Natural killer cell (primary cell): ENCODE data around the gene TMEM115. TPM values are rescaled to one million over a fixed set of nuclear protein-coding genes. Genes with fewer than 3 reads are reported as not detected.
A peak's percentile ranks its signal among the peaks of the same experiment; 100 is the strongest.

Experiments used
- ATAC-seq, 3 donors: fragments of 150-1000 bp in 2 of 3; fragments of 200-7000 bp in 1 of 3; cut with Tn5 transposase; 1 replicate in 1 of 3; 2 replicates in 2 of 3; pipeline ENCODE4 v1.10.0; 2021; ENCODE audit warnings: mild to moderate bottlenecking in 2 of 3, moderate library complexity in 2 of 3
- DNase-seq, 2 donors: peaks; one replicate each; pipeline versions ENCODE4 v3.0.0 to v3.0.0-alpha.2; 2013 to 2021; ENCODE audit warnings: mixed read lengths in 1 of 2
- H3K27ac ChIP-seq: one replicate; pipeline ENCODE4 v1.5.1; 2013; ENCODE audit warnings: mild to moderate bottlenecking, low read length
- H3K27me3 ChIP-seq: one replicate; pipeline ENCODE4 v1.6.1; 2013; ENCODE audit warnings: low read length; ENCODE audit not compliant: control insufficient read depth, insufficient read depth
- H3K36me3 ChIP-seq: one replicate; pipeline ENCODE4 v1.6.1; 2013; ENCODE audit warnings: low read length; ENCODE audit not compliant: control insufficient read depth, insufficient read depth
- H3K4me1 ChIP-seq: one replicate; pipeline ENCODE4 v1.6.1; 2013; ENCODE audit warnings: low read length; ENCODE audit not compliant: control insufficient read depth, insufficient read depth
- H3K4me3 ChIP-seq: one replicate; pipeline ENCODE4 v1.5.1; 2013; ENCODE audit warnings: low read length
- H3K9me3 ChIP-seq: one replicate; pipeline ENCODE4 v1.6.1; 2013; ENCODE audit warnings: low read length; ENCODE audit not compliant: control insufficient read depth, insufficient read depth
- H3K27ac Mint-ChIP-seq, 2 donors: one replicate each; pipeline ENCODE4 v1.8.0; 2022; ENCODE audit warnings: mild to moderate bottlenecking in 2 of 2, mixed read lengths in 2 of 2, moderate library complexity in 1 of 2
- H3K27me3 Mint-ChIP-seq, 2 donors: one replicate each; pipeline ENCODE4 v1.8.0; 2022; ENCODE audit warnings: low read depth in 2 of 2, mixed read lengths in 2 of 2
- H3K36me3 Mint-ChIP-seq: one replicate; pipeline ENCODE4 v1.8.0; 2022; ENCODE audit warnings: mixed read lengths
- H3K4me1 Mint-ChIP-seq, 2 donors: one replicate each; pipeline ENCODE4 v1.8.0; 2022; ENCODE audit warnings: mixed read lengths in 2 of 2
- H3K4me3 Mint-ChIP-seq: one replicate; pipeline ENCODE4 v1.8.0; 2022; ENCODE audit warnings: mild to moderate bottlenecking, moderate library complexity, mixed read lengths
- H3K9me3 Mint-ChIP-seq, 2 donors: one replicate each; pipeline ENCODE4 v1.8.0; 2022; ENCODE audit warnings: mixed read lengths in 2 of 2
- CTCF ChIP-seq: fragments of 200-600 bp; IDR thresholded peaks from one replicate; pipeline ENCODE4 v1.8.0; 2022; ENCODE audit warnings: antibody characterized with exemption
- WGBS: methylation state at CpG from one replicate; pipeline ENCODE4 v1.1.7; 2013; ENCODE audit warnings: missing lambda C conversion rate; ENCODE audit not compliant: insufficient coverage; 5-methylcytosine and 5-hydroxymethylcytosine counted together
- intact Hi-C: fragments of 100-400 bp; cut with micrococcal nuclease; formaldehyde crosslinking; loops from one replicate; pipeline ENCODE4 v1.14.2; 2022
- total RNA-seq, 4 donors: library from RNA; stranded (reverse); fragments of 120-200 nt in 1 of 4; gene quantifications; one replicate each; pipeline versions ENCODE4 v1.2.3 to v1.2.4, GENCODE V29; 2013 to 2022

The TMEM115 gene
- total RNA-seq, 3 donors from 2014 or later (not counting 1 experiment from before 2014, with no cell fraction given) = 15.3 to 24.3 (median 22.7) TPM

GRCh38 chr3:50318615-50319014 lies 40.7 kb downstream of the TMEM115 start:
- intact Hi-C loops = no loop called here
- H3K27me3 Mint-ChIP-seq = no peaks in the 10 kb centered on the region
- 59% methylated on average over 10 of the region's 10 CpGs for WGBS
- DNase-seq (no peak), ATAC-seq (no peak)
- Histone ChIP-seq H3K9me3 (no peaks in the 10 kb centered on the region), H3K4me3 (no peak overlapping the region), H3K36me3 (no peaks in the 10 kb centered on the region), H3K27ac (peak overlapping the region; percentile 14), H3K27me3 (no peaks in the 10 kb centered on the region), H3K4me1 (peaks cover 67% of the 10 kb centered on the region)
- H3K27ac Mint-ChIP-seq = peak overlapping the region; percentile 38 to 76
- TF ChIP-seq CTCF = no peak
- no peaks in the 10 kb centered on the region for H3K36me3 Mint-ChIP-seq
- peaks cover 22 to 34% of the 10 kb centered on the region in 2 donors for H3K4me1 Mint-ChIP-seq
- peak overlapping the region; percentile 72 for H3K4me3 Mint-ChIP-seq
- no peaks in the 10 kb centered on the region for H3K9me3 Mint-ChIP-seq

DNA sequence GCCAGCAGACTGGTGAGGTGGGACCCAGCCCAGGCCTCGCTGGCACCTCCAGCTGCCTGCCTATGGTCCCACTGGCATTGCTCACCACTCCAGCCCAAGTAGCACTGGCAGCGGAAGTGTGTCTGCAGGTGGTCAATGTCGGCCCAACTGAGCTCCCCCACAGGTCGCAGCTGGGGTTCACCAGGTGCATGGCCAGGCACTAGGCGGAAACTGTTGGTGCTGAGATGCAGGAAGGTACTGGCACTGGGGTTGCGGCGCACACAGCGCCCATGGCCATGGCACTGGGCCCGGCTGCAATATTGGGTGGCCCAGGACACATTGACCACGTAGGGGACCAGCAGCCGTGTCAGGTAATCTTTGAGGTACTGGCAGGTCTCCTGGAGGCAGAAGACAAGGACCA lies 41.2 kb downstream of the TMEM115 start:
- H3K4me1 Mint-ChIP-seq = peaks cover 22 to 32% of the 10 kb centered on the region in 2 donors
- Histone ChIP-seq H3K4me3 (no peak overlapping the region), H3K4me1 (peaks cover 67% of the 10 kb centered on the region), H3K36me3 (no peaks in the 10 kb centered on the region), H3K27ac (no peak overlapping the region), H3K9me3 (no peaks in the 10 kb centered on the region), H3K27me3 (no peaks in the 10 kb centered on the region)
- peak overlapping the region; percentile 38 to 76 for H3K27ac Mint-ChIP-seq
- intact Hi-C loops = no loop called here
- H3K9me3 Mint-ChIP-seq = no peaks in the 10 kb centered on the region
- peak overlapping the region; percentile 72 for H3K4me3 Mint-ChIP-seq
- 86% methylated on average over 11 of the region's 11 CpGs for WGBS
- TF ChIP-seq CTCF = no peak
- ATAC-seq (no peak), DNase-seq (no peak)
- no peaks in the 10 kb centered on the region for H3K27me3 Mint-ChIP-seq
- no peaks in the 10 kb centered on the region for H3K36me3 Mint-ChIP-seq

GRCh38 chr3:50317300-50317699 lies 42.0 kb downstream of the TMEM115 start:
- Histone ChIP-seq H3K4me3 (no peak overlapping the region), H3K4me1 (peaks cover 61% of the 10 kb centered on the region), H3K9me3 (no peaks in the 10 kb centered on the region), H3K27me3 (no peaks in the 10 kb centered on the region), H3K27ac (peak overlapping the region; percentile 39), H3K36me3 (no peaks in the 10 kb centered on the region)
- H3K36me3 Mint-ChIP-seq = no peaks in the 10 kb centered on the region
- H3K9me3 Mint-ChIP-seq = no peaks in the 10 kb centered on the region
- H3K4me1 Mint-ChIP-seq = peaks cover 22 to 32% of the 10 kb centered on the region in 2 donors
- H3K27ac Mint-ChIP-seq = peak overlapping the region in 1 of 2 donors; percentile 87
- DNase-seq (no peak), ATAC-seq (no peak)
- intact Hi-C loops = no loop called here
- 89% methylated on average over 5 of the region's 6 CpGs for WGBS
- no peak overlapping the region for H3K4me3 Mint-ChIP-seq
- H3K27me3 Mint-ChIP-seq = no peaks in the 10 kb centered on the region
- no peak for TF ChIP-seq CTCF

DNA sequence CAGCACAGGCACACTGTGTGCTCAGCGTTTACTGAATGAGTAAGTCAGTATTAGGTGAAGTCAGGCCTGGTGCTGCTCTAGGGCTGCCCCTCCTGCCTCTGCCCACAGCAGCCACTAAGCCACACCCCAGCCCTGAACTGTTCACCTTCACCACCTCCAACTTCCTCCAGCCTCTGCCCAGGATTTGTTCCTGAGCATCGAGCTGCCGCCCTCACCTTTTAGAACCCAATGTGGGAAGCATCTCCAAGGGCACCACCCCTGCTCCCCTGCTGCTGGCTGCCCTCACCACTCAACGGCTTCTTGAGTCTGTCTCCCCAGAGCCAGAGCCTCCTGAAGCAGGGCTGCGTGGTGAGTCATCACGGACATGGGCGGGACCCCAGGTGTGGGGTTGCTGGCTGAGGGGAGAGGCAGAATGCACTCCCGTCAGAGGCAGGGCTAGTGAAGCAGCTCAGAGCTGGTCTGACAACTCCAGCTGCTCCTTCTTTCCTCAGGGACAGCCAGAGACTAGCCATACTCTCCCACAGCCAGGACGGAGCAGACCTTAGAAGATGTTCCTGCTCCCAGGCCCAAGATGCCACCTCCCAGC lies 42.6 kb downstream of the TMEM115 start:
- H3K27me3 Mint-ChIP-seq = no peaks in the 10 kb centered on the region
- no peak for TF ChIP-seq CTCF

More for the DNA sequence above, 42.6 kb downstream of the TMEM115 start:
- 58% methylated on average over 9 of the region's 9 CpGs for WGBS
- H3K27ac Mint-ChIP-seq = peak overlapping the region; percentile 60 to 87
- Histone ChIP-seq H3K27ac (peak overlapping the region; percentile 39), H3K4me1 (peaks cover 56% of the 10 kb centered on the region), H3K4me3 (no peak overlapping the region), H3K36me3 (no peaks in the 10 kb centered on the region), H3K9me3 (no peaks in the 10 kb centered on the region), H3K27me3 (no peaks in the 10 kb centered on the region)
- peaks cover 22 to 32% of the 10 kb centered on the region in 2 donors for H3K4me1 Mint-ChIP-seq
- peak in 1 of 3 donors; percentile 32 for ATAC-seq
- intact Hi-C loops = no loop called here
- no peaks in the 10 kb centered on the region for H3K9me3 Mint-ChIP-seq
- DNase-seq = peak in 1 of 2 donors; percentile 76
- no peaks in the 10 kb centered on the region for H3K36me3 Mint-ChIP-seq
- H3K4me3 Mint-ChIP-seq = peak overlapping the region; percentile 22
